GM18499 (cell line): Measurements from ENCODE around the gene KAT14.
"Not testable (repeated sequence)": the region's sequence is repeated elsewhere in the genome, so short reads cannot be mapped to it uniquely, and the experiment has no call there.

Source experiments
- ATAC-seq: cut with Tn5 transposase; IDR thresholded peaks from one replicate; pipeline ENCODE4 v1.9.1; 2021; ENCODE audit warnings: moderate number of reproducible peaks; ENCODE audit not compliant: insufficient read depth, unreplicated experiment

KAT14 gene

GRCh38 chr20:18144541-18145099 is 7.0 kb downstream of the KAT14 start:
- ATAC-seq: no peak

- ATAC-seq: no peak
Observed at GRCh38 chr20:18154342-18154741, 16.7 kb downstream of the KAT14 start.

- no peak for ATAC-seq
Observed at GRCh38 chr20:18156045-18156444, 18.4 kb downstream of the KAT14 start.

DNA sequence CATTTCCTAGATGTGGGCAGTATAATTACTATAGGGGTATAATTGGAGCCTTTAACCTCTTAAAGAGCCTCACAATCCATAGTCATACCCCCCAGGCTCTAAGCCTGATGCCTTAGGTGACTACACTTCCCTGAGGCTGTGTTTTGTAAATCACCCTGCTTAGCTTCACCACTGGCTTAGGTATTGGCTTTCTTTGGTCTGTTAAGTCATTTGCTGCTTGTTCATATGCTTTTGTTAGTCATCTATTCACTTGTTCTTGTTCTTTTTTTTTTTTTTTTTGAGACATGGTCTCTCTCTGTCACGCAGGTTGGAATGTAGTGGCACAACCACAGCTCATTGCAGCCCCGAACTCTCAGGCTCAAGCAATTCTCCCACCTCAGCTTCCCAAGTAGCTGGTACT is 26.7 kb downstream of the KAT14 start:
- ATAC-seq: no peak

DNA sequence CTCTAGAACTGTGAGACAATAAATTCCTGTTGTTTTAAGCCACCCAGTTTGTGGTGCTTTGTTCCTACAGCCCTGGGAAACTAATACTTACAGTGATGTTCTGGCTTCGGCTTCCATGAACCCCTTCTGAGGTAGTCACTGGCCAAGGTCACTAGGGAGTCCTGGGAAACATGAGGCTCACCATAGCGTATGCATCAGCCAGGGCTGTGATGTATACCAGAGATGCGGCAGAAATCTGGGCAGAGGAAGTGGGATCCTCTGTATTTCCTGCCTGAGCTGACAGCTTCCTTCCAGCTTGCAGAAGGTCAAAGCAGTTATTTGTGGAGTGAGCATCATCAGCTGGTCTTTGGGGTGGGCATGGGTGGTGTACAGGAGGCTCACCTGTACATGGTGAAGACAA is 27.9 kb downstream of the KAT14 start:
- ATAC-seq: no peak

- ATAC-seq: no peak
Observed at GRCh38 chr20:18166241-18166881, 28.7 kb downstream of the KAT14 start.

DNA sequence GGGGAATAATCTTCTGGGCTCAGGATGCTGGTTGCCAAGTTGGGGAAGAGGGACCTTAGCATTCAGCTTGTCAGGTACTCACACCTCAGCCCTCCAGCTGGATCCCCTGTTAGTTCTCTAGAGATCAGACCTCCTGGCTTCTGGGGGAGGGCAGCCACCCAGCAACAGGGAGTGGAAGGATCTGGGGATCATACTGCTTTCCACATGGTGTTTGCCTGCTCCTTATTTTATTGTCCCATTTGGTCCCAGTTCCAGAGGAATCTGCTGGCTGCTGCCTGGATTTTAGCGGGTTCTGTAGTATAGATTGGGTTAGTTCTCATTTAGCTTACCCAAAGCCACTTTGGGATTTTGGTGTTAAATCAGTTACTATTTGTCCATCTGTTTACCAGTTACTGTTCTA is 29.3 kb downstream of the KAT14 start:
- no peak for ATAC-seq

DNA sequence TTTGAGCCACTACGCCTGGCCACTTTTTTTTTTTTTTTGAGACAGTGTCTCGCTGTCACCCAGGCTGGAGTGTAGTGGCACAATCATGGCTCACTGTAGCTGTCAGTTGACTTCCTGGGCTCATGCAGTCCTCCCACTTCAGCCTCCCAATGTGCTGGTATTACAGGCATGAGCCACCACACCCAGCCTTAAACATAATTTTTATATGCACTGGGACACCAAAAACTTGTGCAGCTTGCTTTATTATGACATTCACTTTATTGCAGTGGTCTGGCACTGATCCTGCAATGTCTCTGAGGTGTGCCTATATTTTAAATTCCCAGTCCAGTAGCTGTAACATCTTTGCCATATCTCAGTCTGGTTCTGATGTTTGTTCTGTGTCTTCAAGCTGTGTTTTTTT is 34.7 kb downstream of the KAT14 start:
- ATAC-seq: no peak

DNA sequence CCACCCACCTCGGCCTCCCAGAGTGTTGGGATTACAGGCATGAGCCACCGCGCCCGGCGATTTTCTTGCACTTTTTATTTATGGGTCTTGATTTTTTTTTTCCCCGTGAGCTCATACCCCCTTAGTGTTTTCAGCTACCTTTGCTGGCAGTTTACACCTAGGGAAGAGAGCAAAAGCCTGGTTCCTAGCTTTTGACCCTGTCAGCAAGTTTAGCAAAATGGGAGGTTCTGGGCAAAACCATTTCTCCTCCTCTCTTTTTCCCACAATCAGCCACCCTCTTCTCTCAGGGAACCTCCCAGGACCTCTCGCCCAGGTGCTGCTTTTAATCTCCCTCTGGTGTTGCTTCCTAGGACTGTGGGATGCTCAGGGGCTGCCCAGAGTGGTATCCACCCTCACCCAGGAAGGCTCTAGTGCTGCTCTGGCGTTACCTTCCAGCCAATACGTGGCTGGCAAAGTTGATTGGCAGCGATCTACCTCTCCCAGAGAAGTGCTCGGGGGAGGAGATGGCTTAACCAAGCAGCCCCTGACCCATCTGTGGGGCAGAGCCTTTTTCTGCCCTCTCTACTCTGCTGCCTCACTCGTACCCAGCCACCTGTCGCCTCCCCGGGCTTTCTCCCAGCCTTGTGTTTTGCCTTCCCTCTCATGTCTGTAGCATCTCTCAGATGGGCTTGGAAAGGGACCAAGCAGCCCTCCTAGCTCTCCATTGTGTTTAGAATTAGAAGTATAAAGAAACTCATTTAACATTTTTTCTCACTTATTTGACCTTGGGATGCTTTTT is 37.4 kb downstream of the KAT14 start:
- no peak for ATAC-seq

DNA sequence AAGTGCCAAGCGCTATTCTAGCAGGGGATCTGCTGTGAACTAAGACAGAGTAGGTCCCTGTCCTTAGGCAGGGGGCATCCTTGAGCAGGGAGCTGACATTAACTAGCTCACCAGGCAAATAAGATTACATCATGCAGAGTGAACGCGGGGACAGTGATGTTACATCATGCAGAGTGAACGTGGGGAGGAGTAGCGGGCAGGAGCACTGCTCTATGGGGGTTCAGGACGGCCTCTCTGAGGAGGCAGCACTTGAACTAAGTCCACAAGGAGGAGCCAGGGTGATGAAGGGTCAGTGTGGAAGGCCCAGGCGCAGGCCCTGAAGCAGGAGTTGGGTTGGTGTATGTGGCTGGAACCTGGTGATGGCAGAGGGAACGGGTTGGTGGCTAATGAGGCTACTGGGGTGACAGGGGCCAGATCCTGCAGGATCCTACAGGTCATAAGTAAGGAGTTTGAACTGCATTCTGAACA is 38.7 kb downstream of the KAT14 start:
- no peak for ATAC-seq

- not testable (repeated sequence) for ATAC-seq
Observed at GRCh38 chr20:18180366-18180765, 42.7 kb downstream of the KAT14 start.

- no peak for ATAC-seq
Observed at GRCh38 chr20:18180815-18181214, 43.2 kb downstream of the KAT14 start.

DNA sequence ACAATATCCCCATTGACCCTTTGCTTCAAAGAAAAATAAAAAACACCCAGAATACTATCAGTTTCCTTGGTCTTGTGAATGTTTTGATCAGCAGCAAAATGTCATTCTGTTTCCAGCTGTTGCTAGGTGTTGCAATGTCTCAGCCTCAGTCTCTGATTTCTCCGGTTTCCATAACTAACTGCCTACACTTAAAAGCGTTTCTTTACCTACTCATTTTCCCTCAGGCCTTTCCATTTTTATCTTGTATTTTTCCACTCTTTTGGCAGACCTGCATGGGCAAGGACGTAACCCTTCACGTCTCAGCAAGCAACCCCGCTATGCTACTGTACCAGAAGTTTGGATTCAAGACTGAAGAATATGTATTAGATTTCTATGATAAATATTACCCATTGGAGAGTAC is 49.4 kb downstream of the KAT14 start:
- ATAC-seq: no peak

- ATAC-seq: no peak
Observed at GRCh38 chr20:18188434-18188833, 50.8 kb downstream of the KAT14 start.

DNA sequence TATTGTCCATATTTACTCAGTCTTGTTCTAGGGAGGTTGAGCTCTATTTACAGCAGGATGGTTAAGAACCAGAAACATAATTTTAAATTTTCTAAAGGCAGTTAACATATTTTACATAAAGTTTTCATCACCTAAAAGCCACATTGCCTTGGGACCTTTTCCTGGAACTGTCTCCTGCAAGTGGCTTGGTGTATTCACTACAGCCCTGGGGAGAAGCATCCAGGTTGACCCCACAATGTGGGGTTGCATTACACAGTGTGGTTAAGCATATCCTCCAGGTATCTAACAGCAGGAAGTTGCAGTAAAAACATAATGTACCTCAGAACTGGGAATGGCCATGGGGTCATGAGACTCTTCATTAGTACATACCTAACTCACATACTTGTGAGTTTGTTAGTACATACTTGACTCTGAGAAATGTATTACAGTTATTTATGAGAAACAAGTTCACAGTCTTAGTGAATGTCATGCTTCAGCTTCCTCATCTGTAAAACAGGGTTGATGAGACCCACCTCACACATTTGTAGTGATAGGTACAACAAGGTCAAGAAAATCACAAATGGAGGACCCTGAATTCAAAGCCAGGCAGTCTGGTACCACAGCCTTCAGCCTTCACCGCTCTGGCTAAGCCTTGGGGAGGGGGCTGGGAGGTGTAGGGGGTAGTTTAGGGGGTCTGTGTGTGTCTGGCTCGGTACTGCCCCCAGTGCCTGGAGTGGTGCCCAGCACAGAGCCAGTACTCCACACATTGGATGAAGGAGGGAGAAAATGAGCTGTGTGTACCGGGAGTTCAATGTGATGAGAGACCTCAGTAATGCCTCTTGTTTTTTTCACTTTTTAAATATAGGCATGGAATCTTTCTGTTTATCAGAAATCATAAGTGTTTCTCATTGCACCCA is 52.9 kb downstream of the KAT14 start:
- no peak for ATAC-seq

DNA sequence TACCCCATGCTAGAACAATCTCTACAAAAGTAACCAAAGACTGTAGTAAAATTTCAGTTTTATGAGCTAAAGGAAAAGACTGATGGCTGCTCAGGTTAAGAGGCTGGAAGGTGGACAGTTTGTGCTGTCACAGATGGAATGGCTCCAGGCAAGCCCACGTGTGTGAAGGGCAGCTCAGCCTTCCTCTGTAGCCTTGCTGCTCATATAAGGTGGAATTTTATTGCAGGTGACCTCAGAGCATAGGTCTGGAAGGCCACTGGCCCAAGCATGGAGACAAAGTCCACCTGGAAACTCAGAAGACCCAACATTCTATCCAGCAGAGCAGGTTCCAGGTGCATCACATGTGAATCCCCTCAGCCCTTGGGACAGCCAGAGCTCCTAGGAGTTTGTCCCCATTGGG is 53.6 kb downstream of the KAT14 start:
- ATAC-seq: no peak

- ATAC-seq: not testable (repeated sequence)
Observed at GRCh38 chr20:18194461-18194860, 56.8 kb downstream of the KAT14 start.

DNA sequence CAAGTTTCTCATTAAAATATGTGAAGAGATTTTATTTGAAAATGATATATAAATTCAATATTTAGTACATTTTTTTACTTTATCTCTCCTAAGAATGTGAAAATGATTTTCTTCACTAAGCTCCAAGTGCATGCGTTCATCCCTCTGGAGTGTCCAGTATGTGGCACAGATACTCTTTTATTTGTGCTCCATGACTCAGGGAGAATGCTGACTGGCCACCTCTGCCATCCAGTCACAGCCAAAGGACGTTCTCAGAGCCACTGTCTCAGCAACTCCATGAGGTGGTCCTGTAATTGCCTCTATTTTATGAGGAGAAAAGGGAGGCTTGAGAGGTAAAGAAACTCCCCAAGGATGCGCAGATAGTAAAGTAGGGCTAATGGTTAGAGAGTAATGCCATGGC is 58.3 kb downstream of the KAT14 start:
- ATAC-seq: no peak

DNA sequence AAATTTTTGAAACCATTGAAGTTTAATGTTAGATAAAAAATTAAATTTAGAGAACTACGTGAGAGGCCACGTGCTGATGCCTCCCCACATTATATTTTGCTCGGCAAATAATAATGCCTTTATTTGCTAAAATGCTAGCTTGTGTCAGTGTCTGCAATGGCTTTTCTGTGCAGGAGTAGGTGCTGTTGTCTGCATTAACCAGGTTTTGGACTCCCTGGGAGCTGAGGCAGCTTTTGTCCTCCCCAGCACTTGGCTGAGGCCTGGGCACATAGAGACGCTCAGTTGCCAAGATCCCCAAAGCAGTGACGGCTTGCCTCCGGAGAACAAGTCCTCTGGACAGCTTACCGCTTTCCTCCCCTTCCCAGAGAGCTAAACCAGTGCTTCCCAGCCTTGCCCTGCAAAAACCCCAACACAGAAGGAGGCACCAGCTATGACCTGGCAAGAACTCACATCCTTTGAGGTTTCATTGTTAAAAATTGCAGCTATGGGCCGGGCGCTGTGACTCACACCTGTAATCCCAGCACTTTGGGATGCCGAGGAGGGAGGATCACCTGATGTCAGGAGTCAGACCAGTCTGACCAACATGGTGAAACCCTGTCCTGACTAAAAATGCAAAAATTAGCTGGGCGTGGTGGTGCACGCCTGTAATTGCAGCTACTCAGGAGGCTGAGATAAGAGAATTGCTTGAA is 59.9 kb downstream of the KAT14 start:
- no peak for ATAC-seq

GRCh38 chr20:18202966-18203365 is 65.3 kb downstream of the KAT14 start:
- ATAC-seq: no peak
